CD4-positive, alpha-beta T cell (primary cell): ENCODE data around the gene ITGB3. TPM values are rescaled to one million over a fixed set of nuclear protein-coding genes. Genes with fewer than 3 reads are reported as not detected.

Experiments
- ATAC-seq: fragments of 200-7000 bp; cut with Tn5 transposase; one replicate; pipeline ENCODE4 v1.10.0; 2022; ENCODE audit warnings: mild to moderate bottlenecking; ENCODE audit not compliant: poor library complexity
- CTCF ChIA-PET: fragments of 350-600 bp; sonication (Branson Sonifier 250); formaldehyde crosslinking; loops from one replicate; lab custom pipeline; 2021; ENCODE audit warnings: antibody characterized with exemption, inconsistent platforms; lab: Charles Lee
- POLR2A ChIA-PET: fragments of 350-600 bp; sonication (Branson Sonifier 250); formaldehyde crosslinking; loops from one replicate; lab custom pipeline; 2021; ENCODE audit warnings: antibody characterized with exemption, inconsistent platforms; lab: Charles Lee
- DNase-seq, 14 experiments: peaks; one replicate each; pipeline ENCODE4 v3.0.0-alpha.2; 2013 to 2020; ENCODE audit warnings: mixed read lengths in 2 of 14
- H3K27ac ChIP-seq, 2 donors: one replicate each; pipeline versions ENCODE4 v1.5.1 to v1.7.0; 2013; ENCODE audit warnings: low read length in 2 of 2, low read depth in 1 of 2, mild to moderate bottlenecking in 1 of 2
- H3K27me3 ChIP-seq, 2 experiments: 1 replicate in 1 of 2; 2 replicates in 1 of 2; pipeline versions ENCODE4 v1.6.1 to v1.7.0; 2013; ENCODE audit warnings: low read length in 2 of 2, control low read depth in 1 of 2, mild to moderate bottlenecking in 1 of 2, moderate library complexity in 1 of 2; ENCODE audit not compliant: insufficient read depth in 2 of 2, control insufficient read depth in 1 of 2
- H3K36me3 ChIP-seq: one replicate; pipeline ENCODE4 v1.6.1; 2013; ENCODE audit warnings: low read length, control low read depth; ENCODE audit not compliant: insufficient read depth
- H3K4me1 ChIP-seq: one replicate; pipeline ENCODE4 v1.6.1; 2013; ENCODE audit warnings: low read length, control low read depth; ENCODE audit not compliant: insufficient read depth
- H3K4me3 ChIP-seq: one replicate; pipeline ENCODE4 v1.5.1; 2013; ENCODE audit warnings: mild to moderate bottlenecking, low read length, moderate library complexity
- H3K9me3 ChIP-seq, 2 experiments: 1 replicate in 1 of 2; 2 replicates in 1 of 2; pipeline versions ENCODE4 v1.6.1 to v1.7.0; 2013; ENCODE audit warnings: low read length in 2 of 2, mild to moderate bottlenecking in 2 of 2, control low read depth in 1 of 2, moderate library complexity in 1 of 2; ENCODE audit not compliant: control insufficient read depth in 1 of 2, insufficient read depth in 1 of 2
- H3K27ac Mint-ChIP-seq: one replicate; pipeline ENCODE4 v1.8.0; 2020; ENCODE audit warnings: mixed read lengths
- H3K27me3 Mint-ChIP-seq: one replicate; pipeline ENCODE4 v1.8.0; 2021; ENCODE audit warnings: mixed read lengths
- H3K36me3 Mint-ChIP-seq: one replicate; pipeline ENCODE4 v1.8.0; 2021; ENCODE audit warnings: low read depth, mixed read lengths
- H3K4me1 Mint-ChIP-seq: one replicate; pipeline ENCODE4 v1.8.0; 2021; ENCODE audit warnings: low read depth, mixed read lengths
- H3K4me3 Mint-ChIP-seq: one replicate; pipeline ENCODE4 v1.8.0; 2020; ENCODE audit warnings: mild to moderate bottlenecking, mixed read lengths
- H3K9me3 Mint-ChIP-seq: one replicate; pipeline ENCODE4 v1.8.0; 2020; ENCODE audit warnings: mixed read lengths
- intact Hi-C, 2 experiments: fragments of 100-400 bp; cut with DNase I in 1 of 2; cut with micrococcal nuclease in 1 of 2; formaldehyde crosslinking; loops; one replicate each; pipeline versions ENCODE4 v1.15.1 to v1.9.0; 2023 to 2025; cut with DNase I, micrococcal nuclease
- total RNA-seq, 174 experiments: library from RNA in 2 of 174; stranded (reverse) in 2 of 174; gene quantifications; one replicate each; pipeline ENCODE4 v1.2.3 and lab custom pipeline; 2021 to 2026
- TF ChIP-seq, protein P1 (sequence below): fragments of 200-600 bp; IDR thresholded peaks from one replicate; pipeline ENCODE4 v1.8.0; 2022; ENCODE audit warnings: antibody characterized with exemption, mild to moderate bottlenecking

The ITGB3 gene
- total RNA-seq, 2 experiments from 2014 or later: 0.05 TPM; not detected in 1

- H3K27me3 ChIP-seq: no peaks in the 10 kb centered on the region
- intact Hi-C loops: no loop called here
- Mint-ChIP-seq H3K27me3 (no peaks in the 10 kb centered on the region), H3K4me1 (no peaks in the 10 kb centered on the region), H3K9me3 (no peaks in the 10 kb centered on the region), H3K4me3 (no peak overlapping the region), H3K36me3 (no peaks in the 10 kb centered on the region), H3K27ac (no peak overlapping the region)
- CTCF ChIA-PET: no interaction called here
- POLR2A ChIA-PET: no interaction called here
- H3K9me3 ChIP-seq: no peaks in the 10 kb centered on the region
- H3K4me3 ChIP-seq: no peak overlapping the region
- TF ChIP-seq, protein P1, sequence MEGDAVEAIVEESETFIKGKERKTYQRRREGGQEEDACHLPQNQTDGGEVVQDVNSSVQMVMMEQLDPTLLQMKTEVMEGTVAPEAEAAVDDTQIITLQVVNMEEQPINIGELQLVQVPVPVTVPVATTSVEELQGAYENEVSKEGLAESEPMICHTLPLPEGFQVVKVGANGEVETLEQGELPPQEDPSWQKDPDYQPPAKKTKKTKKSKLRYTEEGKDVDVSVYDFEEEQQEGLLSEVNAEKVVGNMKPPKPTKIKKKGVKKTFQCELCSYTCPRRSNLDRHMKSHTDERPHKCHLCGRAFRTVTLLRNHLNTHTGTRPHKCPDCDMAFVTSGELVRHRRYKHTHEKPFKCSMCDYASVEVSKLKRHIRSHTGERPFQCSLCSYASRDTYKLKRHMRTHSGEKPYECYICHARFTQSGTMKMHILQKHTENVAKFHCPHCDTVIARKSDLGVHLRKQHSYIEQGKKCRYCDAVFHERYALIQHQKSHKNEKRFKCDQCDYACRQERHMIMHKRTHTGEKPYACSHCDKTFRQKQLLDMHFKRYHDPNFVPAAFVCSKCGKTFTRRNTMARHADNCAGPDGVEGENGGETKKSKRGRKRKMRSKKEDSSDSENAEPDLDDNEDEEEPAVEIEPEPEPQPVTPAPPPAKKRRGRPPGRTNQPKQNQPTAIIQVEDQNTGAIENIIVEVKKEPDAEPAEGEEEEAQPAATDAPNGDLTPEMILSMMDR: no peak
- no peaks in the 10 kb centered on the region for H3K36me3 ChIP-seq
- H3K4me1 ChIP-seq: no peaks in the 10 kb centered on the region
- H3K27ac ChIP-seq: no peak overlapping the region
- DNase-seq: no peak
- ATAC-seq: no peak
These were observed 35.0 kb downstream of the ITGB3 start for GRCh38 chr17:47288531-47289116.

DNA sequence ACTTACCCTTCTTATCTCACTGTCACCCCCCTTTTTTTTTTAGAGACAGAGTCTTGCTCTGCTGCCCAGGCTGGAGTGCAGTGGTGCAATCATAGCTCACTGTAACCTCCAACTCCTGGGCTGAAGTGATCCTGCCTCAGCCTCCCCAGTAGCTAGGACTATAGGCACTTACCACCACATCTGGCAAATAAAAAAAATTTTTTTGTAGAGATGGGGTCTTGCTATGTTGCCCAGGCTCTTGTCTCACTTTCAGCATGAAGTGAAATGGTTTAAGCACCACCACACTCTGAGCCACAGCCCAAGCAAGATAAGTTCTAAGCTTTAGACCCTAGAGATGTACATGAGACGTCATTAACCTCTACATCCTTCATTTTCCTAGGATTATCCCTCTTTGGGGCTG is 35.7 kb downstream of the ITGB3 start:
- H3K27me3 Mint-ChIP-seq: no peaks in the 10 kb centered on the region
- no peak overlapping the region for H3K27ac Mint-ChIP-seq
- DNase-seq (no peak), ATAC-seq (no peak)
- H3K4me3 Mint-ChIP-seq: no peak overlapping the region
- Histone ChIP-seq H3K9me3 (no peaks in the 10 kb centered on the region), H3K4me3 (no peak overlapping the region), H3K27ac (no peak overlapping the region), H3K4me1 (no peaks in the 10 kb centered on the region), H3K27me3 (no peaks in the 10 kb centered on the region), H3K36me3 (no peaks in the 10 kb centered on the region)
- no peaks in the 10 kb centered on the region for H3K9me3 Mint-ChIP-seq
- H3K4me1 Mint-ChIP-seq: no peaks in the 10 kb centered on the region
- CTCF ChIA-PET: no interaction called here
- H3K36me3 Mint-ChIP-seq: no peaks in the 10 kb centered on the region
- POLR2A ChIA-PET: no interaction called here
- TF ChIP-seq, protein P1: no peak
- intact Hi-C loops: no loop called here

DNA sequence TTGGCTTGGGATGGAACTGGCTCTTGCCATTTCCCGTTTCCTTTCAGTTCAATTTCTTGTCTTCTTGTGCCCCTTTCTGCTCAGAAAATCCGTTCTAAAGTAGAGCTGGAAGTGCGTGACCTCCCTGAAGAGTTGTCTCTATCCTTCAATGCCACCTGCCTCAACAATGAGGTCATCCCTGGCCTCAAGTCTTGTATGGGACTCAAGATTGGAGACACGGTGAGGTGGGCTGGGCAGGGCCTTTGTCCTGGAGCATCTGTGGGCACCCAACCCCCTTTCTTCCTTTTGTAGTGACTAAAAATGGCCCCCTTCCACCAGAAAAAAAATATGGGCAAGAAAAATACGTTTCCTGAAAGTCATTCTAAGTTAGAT is 37.2 kb downstream of the ITGB3 start:
- DNase-seq: no peak
- H3K9me3 Mint-ChIP-seq: no peaks in the 10 kb centered on the region
- ChIA-PET CTCF (no interaction called here), POLR2A (interaction anchor here (0.6 kb wide), 1 partner anchor 173 kb away, joined by 3 read pairs; no protein-coding TSS in a partner anchor)
- no peaks in the 10 kb centered on the region for H3K4me1 Mint-ChIP-seq
- no peaks in the 10 kb centered on the region for H3K36me3 Mint-ChIP-seq
- no peaks in the 10 kb centered on the region for H3K9me3 ChIP-seq
- intact Hi-C loops: no loop called here
- no peaks in the 10 kb centered on the region for H3K27me3 ChIP-seq
- no peak overlapping the region for H3K27ac ChIP-seq
- H3K4me1 ChIP-seq: no peaks in the 10 kb centered on the region
- TF ChIP-seq, protein P1: no peak
- no peak overlapping the region for H3K4me3 Mint-ChIP-seq
- H3K27me3 Mint-ChIP-seq: no peaks in the 10 kb centered on the region
- no peak for ATAC-seq
- no peaks in the 10 kb centered on the region for H3K36me3 ChIP-seq
- H3K4me3 ChIP-seq: no peak overlapping the region
- no peak overlapping the region for H3K27ac Mint-ChIP-seq
